ENCODE results near the gene PTCSC3. TPM values are rescaled to one million over a fixed set of nuclear protein-coding genes. Genes with fewer than 3 reads are reported as not detected.

The PTCSC3 gene
- not detected for total RNA-seq
- not detected for polyA plus RNA-seq
- long read RNA-seq, donor 1: 0 reads
- long read RNA-seq, donor 2: 0 reads

GRCh38 chr14:36176524-36176923 is at the start of gene PTCSC3:
Gene PTCSC3 (minus strand): TSS chr14:36176722.
- 67 to 80% (median 72%) methylated on average over 4 of the region's 4 CpGs for WGBS, 3 donors
- H3K4me3 ChIP-seq: no peak within 1 kb of the TSS
- H3K4me1 ChIP-seq: no peaks in the 10 kb centered on the region
- H3K36me3 ChIP-seq (ENCODE audit: insufficient read depth in 1 of 2, low read depth in 1 of 2): no peaks in the 10 kb centered on the region
- H3K27ac ChIP-seq: no peak within 1 kb of the TSS
- ATAC-seq (no peak), DNase-seq (no peak)
- no peaks in the 10 kb centered on the region for H3K9me3 ChIP-seq
- no peak for TF ChIP-seq CTCF (IDR thresholded peaks at IDR 0.05)
- intact Hi-C loops (cut with DNase I): no loop called here
- H3K27me3 ChIP-seq (ENCODE audit: insufficient read depth in 3 of 3, low read length in 2 of 3): no peaks in the 10 kb centered on the region

- intact Hi-C loops (cut with DNase I): no loop called here
- H3K27me3 ChIP-seq (ENCODE audit: insufficient read depth in 3 of 3, low read length in 2 of 3): no peaks in the 10 kb centered on the region
- H3K27ac ChIP-seq: no peak overlapping the region
- H3K36me3 ChIP-seq (ENCODE audit: insufficient read depth in 1 of 2, low read depth in 1 of 2): no peaks in the 10 kb centered on the region
- ATAC-seq (no peak), DNase-seq (no peak)
- 55 to 71% (median 63%) methylated on average over 1 of the region's 1 CpG for WGBS, 3 donors
- no peaks in the 10 kb centered on the region for H3K9me3 ChIP-seq
- H3K4me3 ChIP-seq: no peak overlapping the region
- H3K4me1 ChIP-seq: no peaks in the 10 kb centered on the region
- TF ChIP-seq CTCF (IDR thresholded peaks at IDR 0.05): no peak
Observed at GRCh38 chr14:36226164-36226563, 49.6 kb upstream of the PTCSC3 start.

- no peak for TF ChIP-seq CTCF (IDR thresholded peaks at IDR 0.05)
- Histone ChIP-seq H3K36me3 (ENCODE audit: insufficient read depth in 1 of 2, low read depth in 1 of 2) (no peaks in the 10 kb centered on the region), H3K27me3 (ENCODE audit: insufficient read depth in 3 of 3, low read length in 2 of 3) (no peaks in the 10 kb centered on the region), H3K4me1 (no peaks in the 10 kb centered on the region), H3K9me3 (no peaks in the 10 kb centered on the region), H3K4me3 (no peak overlapping the region), H3K27ac (no peak overlapping the region)
- intact Hi-C loops (cut with DNase I): no loop called here
- DNase-seq (no peak), ATAC-seq (no peak)
- 80 to 86% (median 80%) methylated on average over 9 of the region's 9 CpGs for WGBS, 3 donors
Observed at GRCh38 chr14:36224176-36224575, 47.7 kb upstream of the PTCSC3 start.

GRCh38 chr14:36223558-36223957 is 47.0 kb upstream of the PTCSC3 start:
- DNase-seq: no peak
- intact Hi-C loops (cut with DNase I): no loop called here
- Histone ChIP-seq H3K4me3 (no peak overlapping the region), H3K27me3 (ENCODE audit: insufficient read depth in 3 of 3, low read length in 2 of 3) (no peaks in the 10 kb centered on the region), H3K36me3 (ENCODE audit: insufficient read depth in 1 of 2, low read depth in 1 of 2) (no peaks in the 10 kb centered on the region), H3K4me1 (no peaks in the 10 kb centered on the region), H3K27ac (no peak overlapping the region), H3K9me3 (no peaks in the 10 kb centered on the region)
- WGBS, 3 donors: 71 to 83% (median 75%) methylated on average over 3 of the region's 3 CpGs
- ATAC-seq: no peak
- no peak for TF ChIP-seq CTCF (IDR thresholded peaks at IDR 0.05)

- 42 to 53% (median 45%) methylated on average over 5 of the region's 5 CpGs for WGBS, 3 donors
- TF ChIP-seq CTCF (IDR thresholded peaks at IDR 0.05): no peak
- intact Hi-C loops (cut with DNase I): no loop called here
Observed at GRCh38 chr14:36222952-36223468, 46.5 kb upstream of the PTCSC3 start.

More at GRCh38 chr14:36222952-36223468, 46.5 kb upstream of the PTCSC3 start:
- no peaks in the 10 kb centered on the region for H3K36me3 ChIP-seq (ENCODE audit: insufficient read depth in 1 of 2, low read depth in 1 of 2)
- ATAC-seq (no peak), DNase-seq (no peak)
- no peak overlapping the region for H3K4me3 ChIP-seq
- H3K4me1 ChIP-seq: no peaks in the 10 kb centered on the region
- no peaks in the 10 kb centered on the region for H3K27me3 ChIP-seq (ENCODE audit: insufficient read depth in 3 of 3, low read length in 2 of 3)
- H3K27ac ChIP-seq: no peak overlapping the region
- H3K9me3 ChIP-seq: no peaks in the 10 kb centered on the region

All from psoas muscle (tissue), 8 donors.